ENCODE results near the gene C18orf63.

The C18orf63 gene

GRCh38 chr18:74368901-74369705, 53.5 kb downstream of the C18orf63 start:
- no peaks in the 10 kb centered on the region for H3K79me2 ChIP-seq (ENCODE audit: control insufficient read depth, low read length)
- no peak overlapping the region for H3K4me2 ChIP-seq (ENCODE audit: low read length)
- no peaks in the 10 kb centered on the region for H3K9me2 ChIP-seq (replicated peaks; ENCODE audit: control insufficient read depth, low read length)
- no peak overlapping the region for H3K27ac ChIP-seq (ENCODE audit: low read depth, low read length)
- no peak for TF ChIP-seq EZH2phosphoT487 (IDR thresholded peaks at IDR 0.05; ENCODE audit: borderline replicate concordance, low read length)
- TF ChIP-seq, protein P1, sequence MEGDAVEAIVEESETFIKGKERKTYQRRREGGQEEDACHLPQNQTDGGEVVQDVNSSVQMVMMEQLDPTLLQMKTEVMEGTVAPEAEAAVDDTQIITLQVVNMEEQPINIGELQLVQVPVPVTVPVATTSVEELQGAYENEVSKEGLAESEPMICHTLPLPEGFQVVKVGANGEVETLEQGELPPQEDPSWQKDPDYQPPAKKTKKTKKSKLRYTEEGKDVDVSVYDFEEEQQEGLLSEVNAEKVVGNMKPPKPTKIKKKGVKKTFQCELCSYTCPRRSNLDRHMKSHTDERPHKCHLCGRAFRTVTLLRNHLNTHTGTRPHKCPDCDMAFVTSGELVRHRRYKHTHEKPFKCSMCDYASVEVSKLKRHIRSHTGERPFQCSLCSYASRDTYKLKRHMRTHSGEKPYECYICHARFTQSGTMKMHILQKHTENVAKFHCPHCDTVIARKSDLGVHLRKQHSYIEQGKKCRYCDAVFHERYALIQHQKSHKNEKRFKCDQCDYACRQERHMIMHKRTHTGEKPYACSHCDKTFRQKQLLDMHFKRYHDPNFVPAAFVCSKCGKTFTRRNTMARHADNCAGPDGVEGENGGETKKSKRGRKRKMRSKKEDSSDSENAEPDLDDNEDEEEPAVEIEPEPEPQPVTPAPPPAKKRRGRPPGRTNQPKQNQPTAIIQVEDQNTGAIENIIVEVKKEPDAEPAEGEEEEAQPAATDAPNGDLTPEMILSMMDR (IDR thresholded peaks at IDR 0.05; ENCODE audit: low read depth, low read length, poor library complexity, severe bottlenecking): no peak
- H3K27me3 ChIP-seq (ENCODE audit: control insufficient read depth, low read length): no peaks in the 10 kb centered on the region; the same call in 1 of the 2 replicates
- H4K20me1 ChIP-seq (ENCODE audit: control insufficient read depth, insufficient read depth, low read depth, low read length): no peaks in the 10 kb centered on the region
- H3F3A ChIP-seq (ENCODE audit: control insufficient read depth, insufficient read depth): no peaks in the 10 kb centered on the region
- no peaks in the 10 kb centered on the region for H3K9me3 ChIP-seq (ENCODE audit: control insufficient read depth, insufficient read depth, low read length)
- H3K36me3 ChIP-seq (ENCODE audit: control insufficient read depth, low read length): no peaks in the 10 kb centered on the region
- H3K4me1 ChIP-seq (ENCODE audit: control insufficient read depth, low read length): no peaks in the 10 kb centered on the region
- no peak overlapping the region for H3K4me3 ChIP-seq (ENCODE audit: low read length)

DNA sequence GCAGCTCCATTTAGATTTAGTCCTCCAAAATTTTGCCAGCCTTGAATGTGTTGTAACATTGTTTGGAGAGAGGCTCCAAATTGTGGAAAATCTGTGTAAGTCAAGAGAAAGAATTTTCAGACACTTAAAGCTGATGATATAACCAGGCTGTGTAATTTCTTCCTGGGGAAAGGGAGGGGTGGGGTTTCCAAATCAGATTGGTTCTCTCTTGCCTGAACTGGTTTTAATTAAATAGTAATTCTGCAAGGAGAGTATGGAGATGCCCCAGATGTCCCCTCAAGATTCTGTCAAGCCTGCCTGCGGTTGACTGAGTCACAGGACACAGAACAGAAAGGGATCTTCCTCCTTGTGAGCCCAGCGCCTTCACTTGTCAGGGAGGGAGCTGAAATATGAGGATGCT, 54.5 kb downstream of the C18orf63 start:
- Histone ChIP-seq H3K4me3 (ENCODE audit: low read length) (no peak overlapping the region), H3K9me2 (replicated peaks; ENCODE audit: control insufficient read depth, low read length) (no peaks in the 10 kb centered on the region), H3K36me3 (ENCODE audit: control insufficient read depth, low read length) (no peaks in the 10 kb centered on the region), H3K27me3 (ENCODE audit: control insufficient read depth, low read length) (no peaks in the 10 kb centered on the region; the same call in 1 of the 2 replicates), H3K79me2 (ENCODE audit: control insufficient read depth, low read length) (no peaks in the 10 kb centered on the region), H4K20me1 (ENCODE audit: control insufficient read depth, insufficient read depth, low read depth, low read length) (no peaks in the 10 kb centered on the region), H3K4me2 (ENCODE audit: low read length) (no peak overlapping the region), H3K9me3 (ENCODE audit: control insufficient read depth, insufficient read depth, low read length) (no peaks in the 10 kb centered on the region), H3K27ac (ENCODE audit: low read depth, low read length) (no peak overlapping the region), H3F3A (ENCODE audit: control insufficient read depth, insufficient read depth) (no peaks in the 10 kb centered on the region), H3K4me1 (ENCODE audit: control insufficient read depth, low read length) (no peaks in the 10 kb centered on the region)
- TF ChIP-seq, protein P1 (IDR thresholded peaks at IDR 0.05; ENCODE audit: low read depth, low read length, poor library complexity, severe bottlenecking): no peak
- no peak for TF ChIP-seq EZH2phosphoT487 (IDR thresholded peaks at IDR 0.05; ENCODE audit: borderline replicate concordance, low read length)

GRCh38 chr18:74373428-74373827, 57.8 kb downstream of the C18orf63 start:
- H3K27ac ChIP-seq (ENCODE audit: low read depth, low read length): no peak overlapping the region
- no peak for TF ChIP-seq EZH2phosphoT487 (IDR thresholded peaks at IDR 0.05; ENCODE audit: borderline replicate concordance, low read length)
- TF ChIP-seq, protein P1 (IDR thresholded peaks at IDR 0.05; ENCODE audit: low read depth, low read length, poor library complexity, severe bottlenecking): no peak
- H3K36me3 ChIP-seq (ENCODE audit: control insufficient read depth, low read length): no peaks in the 10 kb centered on the region
- no peak overlapping the region for H3K4me3 ChIP-seq (ENCODE audit: low read length)
- no peaks in the 10 kb centered on the region for H3F3A ChIP-seq (ENCODE audit: control insufficient read depth, insufficient read depth)
- no peaks in the 10 kb centered on the region; the same call in 1 of the 2 replicates for H3K27me3 ChIP-seq (ENCODE audit: control insufficient read depth, low read length)
- H3K4me1 ChIP-seq (ENCODE audit: control insufficient read depth, low read length): no peaks in the 10 kb centered on the region
- no peaks in the 10 kb centered on the region for H3K79me2 ChIP-seq (ENCODE audit: control insufficient read depth, low read length)
- no peak overlapping the region for H3K4me2 ChIP-seq (ENCODE audit: low read length)
- H3K9me3 ChIP-seq (ENCODE audit: control insufficient read depth, insufficient read depth, low read length): no peaks in the 10 kb centered on the region
- no peaks in the 10 kb centered on the region for H4K20me1 ChIP-seq (ENCODE audit: control insufficient read depth, insufficient read depth, low read depth, low read length)
- no peaks in the 10 kb centered on the region for H3K9me2 ChIP-seq (replicated peaks; ENCODE audit: control insufficient read depth, low read length)

Measured in DOHH2 (cell line).